ENCODE data around the gene UBTD1.

The UBTD1 gene

GRCh38 chr10:97580421-97581367 lies 82.0 kb downstream of the UBTD1 start:
- no peak for DNase-seq (ENCODE audit: low read depth)
- no peak for TF ChIP-seq CTCF (IDR thresholded peaks at IDR 0.05; ENCODE audit: low read depth, low read length, missing control alignments)
- no peak overlapping the region for H3K4me3 ChIP-seq (ENCODE audit: low read depth, low read length)

- no peak for TF ChIP-seq CTCF (IDR thresholded peaks at IDR 0.05; ENCODE audit: low read depth, low read length, missing control alignments)
- H3K4me3 ChIP-seq (ENCODE audit: low read depth, low read length) = no peak overlapping the region
- no peak for DNase-seq (ENCODE audit: low read depth)
Observed at GRCh38 chr10:97582169-97582568, 83.4 kb downstream of the UBTD1 start.

- no peak for TF ChIP-seq CTCF (IDR thresholded peaks at IDR 0.05; ENCODE audit: low read depth, low read length, missing control alignments)
- no peak for DNase-seq (ENCODE audit: low read depth)
- H3K4me3 ChIP-seq (ENCODE audit: low read depth, low read length) = no peak overlapping the region
Observed at GRCh38 chr10:97583476-97583875, 84.8 kb downstream of the UBTD1 start.

GRCh38 chr10:97584060-97584797 lies 85.5 kb downstream of the UBTD1 start, which contains the start of gene HOGA1:
HOGA1 (plus strand) TSS chr10:97584389; CDS start chr10:97584704, 315 bp downstream.
- no peak for DNase-seq (ENCODE audit: low read depth)
- no peak within 1 kb of the TSS for H3K4me3 ChIP-seq (ENCODE audit: low read depth, low read length)
- TF ChIP-seq CTCF (IDR thresholded peaks at IDR 0.05; ENCODE audit: low read depth, low read length, missing control alignments) = no peak

- no peak for TF ChIP-seq CTCF (IDR thresholded peaks at IDR 0.05; ENCODE audit: low read depth, low read length, missing control alignments)
- DNase-seq (ENCODE audit: low read depth) = no peak
- H3K4me3 ChIP-seq (ENCODE audit: low read depth, low read length) = no peak overlapping the region
Observed at GRCh38 chr10:97584798-97585438, 86.2 kb downstream of the UBTD1 start.

- H3K4me3 ChIP-seq (ENCODE audit: low read depth, low read length) = no peak overlapping the region
- no peak for TF ChIP-seq CTCF (IDR thresholded peaks at IDR 0.05; ENCODE audit: low read depth, low read length, missing control alignments)
- DNase-seq (ENCODE audit: low read depth) = no peak
Observed at GRCh38 chr10:97585439-97585811, 86.7 kb downstream of the UBTD1 start.

Data from GM12864 (cell line).